NCI-H446 (cell line): Measurements from ENCODE around the gene TMPRSS11F.
"Not testable (repeated sequence)": the region's sequence is repeated elsewhere in the genome, so short reads cannot be mapped to it uniquely, and the experiment has no call there.

ENCODE experiments used
- DNase-seq, 2 experiments: peaks; one replicate each; lab custom pipeline; 2025; lab: John Stamatoyannopoulos, UW

TMPRSS11F gene

DNA sequence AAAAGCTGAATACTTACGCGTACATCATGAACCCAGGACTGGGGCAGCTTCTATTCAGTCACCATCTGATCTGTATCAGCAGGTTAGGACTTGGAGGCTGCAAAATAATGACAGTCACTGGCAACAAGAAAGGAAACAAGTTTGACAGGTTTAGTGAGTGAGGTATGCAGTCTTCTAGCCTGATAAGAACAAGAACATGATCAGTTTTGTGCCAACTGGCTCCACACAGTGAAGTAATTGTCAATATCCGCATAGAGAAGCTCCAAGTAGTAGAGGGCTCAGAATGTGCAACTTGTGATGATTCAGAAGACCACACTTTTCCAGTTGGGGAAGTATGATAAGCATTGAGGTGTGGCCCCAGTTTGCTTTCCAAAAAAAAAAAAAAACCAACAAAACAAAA, at the start of gene TMPRSS11F:
TMPRSS11F (minus strand) TSS at position 77 of the 400 bp plus-strand sequence; CDS start at position 28, 49 bp downstream.
- DNase-seq: no peak

DNA sequence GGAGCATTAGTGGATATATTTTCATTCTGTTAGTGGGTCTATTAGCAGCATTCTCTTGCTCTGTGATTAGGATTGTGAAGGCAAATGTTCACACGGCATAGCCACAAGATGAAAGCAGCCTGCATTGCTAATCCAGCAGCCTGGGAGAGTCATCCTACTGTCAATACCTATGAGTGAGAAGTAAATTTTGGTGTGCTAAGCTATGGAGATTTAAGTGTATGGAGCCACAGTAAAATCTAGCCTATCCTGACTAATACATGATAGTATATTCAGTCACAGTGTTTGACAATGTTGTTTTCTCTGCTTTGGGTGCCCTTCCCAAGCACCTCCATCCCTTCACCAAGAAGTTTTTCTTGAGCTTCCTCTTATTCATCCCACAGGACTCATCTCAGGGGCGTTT, 47.2 kb upstream of the TMPRSS11F start:
- DNase-seq: no peak

GRCh38 chr4:68176500-68176899, 46.8 kb upstream of the TMPRSS11F start:
- DNase-seq: no peak

GRCh38 chr4:68175562-68176155, 46.0 kb upstream of the TMPRSS11F start:
- DNase-seq: peak; percentile 15 to 50

GRCh38 chr4:68174389-68174788, 44.7 kb upstream of the TMPRSS11F start:
- DNase-seq: not testable (repeated sequence)

GRCh38 chr4:68172147-68172546, 42.5 kb upstream of the TMPRSS11F start:
- not testable (repeated sequence) for DNase-seq

GRCh38 chr4:68167706-68168105, 38.0 kb upstream of the TMPRSS11F start:
- peak in 1 of 2 experiments; percentile 30 for DNase-seq

- no peak for DNase-seq
Measured at GRCh38 chr4:68167166-68167565, 37.5 kb upstream of the TMPRSS11F start.

- no peak for DNase-seq
Measured at GRCh38 chr4:68163754-68164153, 34.1 kb upstream of the TMPRSS11F start.

DNA sequence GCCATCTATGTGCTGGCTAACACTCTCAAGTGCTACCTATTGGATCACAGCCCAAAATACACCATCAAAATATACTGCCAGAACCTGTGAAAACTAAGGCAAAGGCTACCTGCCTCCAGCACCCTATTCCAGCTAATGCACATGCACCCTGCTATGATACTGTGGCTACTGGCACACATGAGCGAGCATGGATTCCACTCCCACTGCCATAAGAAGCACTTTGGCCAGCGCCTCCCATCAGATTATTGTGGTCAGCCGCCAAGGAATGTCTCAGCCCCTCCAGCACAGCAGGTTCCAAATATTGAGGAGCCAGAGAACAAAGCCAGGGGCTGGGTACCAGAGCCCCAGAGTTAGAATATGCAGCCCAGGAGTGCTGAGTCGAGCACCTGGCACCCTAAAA, 32.5 kb upstream of the TMPRSS11F start:
- DNase-seq: no peak

- no peak for DNase-seq
Measured at GRCh38 chr4:68152411-68152810, 22.7 kb upstream of the TMPRSS11F start.

DNA sequence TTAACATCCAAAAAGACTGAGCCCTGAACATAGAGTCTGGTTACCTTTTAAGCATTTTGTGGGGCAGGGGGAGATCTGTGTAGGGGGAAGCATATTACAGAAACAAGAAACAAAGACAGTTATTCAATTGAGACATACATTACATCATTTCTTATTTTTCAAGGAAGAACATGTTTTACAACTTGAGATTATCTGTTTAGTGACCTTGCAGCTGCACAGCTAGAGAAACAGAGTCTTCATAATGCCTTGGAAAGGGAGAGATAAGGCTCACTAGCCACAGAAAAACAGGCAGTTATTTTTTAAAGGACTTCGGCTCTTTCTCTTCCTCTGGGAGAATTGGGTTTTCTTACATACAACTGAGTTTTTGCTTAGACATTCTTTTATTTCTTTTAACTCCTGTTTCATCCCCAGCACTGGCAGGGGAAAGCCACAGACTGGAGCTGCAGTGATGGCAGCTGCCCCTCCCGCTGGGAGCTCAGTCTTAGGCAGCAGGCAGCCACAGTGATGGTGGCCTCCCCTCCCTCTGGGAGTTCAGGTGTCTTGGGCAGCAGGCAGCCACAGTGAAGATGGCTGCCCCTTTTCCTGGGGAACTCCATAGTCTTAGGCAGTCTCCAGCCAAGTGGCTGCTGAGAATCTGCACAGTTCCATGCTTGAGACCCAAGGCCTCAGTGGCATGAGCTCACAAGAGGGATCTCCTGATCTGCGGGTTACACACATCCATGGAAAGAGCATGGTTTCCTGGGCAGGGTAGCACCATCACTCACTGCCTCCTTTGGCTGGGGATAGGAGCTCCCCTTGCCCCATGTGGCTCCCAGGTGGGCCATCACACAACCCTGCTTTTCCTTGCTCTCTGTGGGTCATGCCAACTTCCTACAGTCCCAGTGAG, 19.4 kb upstream of the TMPRSS11F start:
- no peak for DNase-seq

- no peak for DNase-seq
Measured at GRCh38 chr4:68147079-68147478, 17.4 kb upstream of the TMPRSS11F start.

DNA sequence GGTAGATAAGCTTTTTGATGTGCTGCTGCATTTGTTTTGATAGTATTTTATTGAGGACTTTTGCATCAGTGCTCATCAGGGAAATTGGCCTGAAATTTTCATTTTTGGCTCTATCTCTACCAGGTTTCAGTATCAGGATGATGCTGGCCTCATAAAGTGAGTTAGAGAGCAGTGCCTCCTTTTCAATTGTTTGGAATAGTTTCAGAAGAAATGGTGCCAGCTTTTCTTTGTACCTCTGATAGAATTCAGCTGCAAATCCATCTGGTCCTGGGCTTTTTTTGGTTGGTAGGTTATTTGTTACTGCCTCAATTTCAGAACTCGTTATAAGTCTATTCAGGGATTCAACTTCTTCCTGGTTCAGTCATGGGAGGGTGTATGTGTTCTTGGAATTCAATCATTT, 15.6 kb upstream of the TMPRSS11F start:
- DNase-seq: no peak

GRCh38 chr4:68141852-68142251, 12.2 kb upstream of the TMPRSS11F start:
- no peak for DNase-seq

- DNase-seq: no peak
Measured at GRCh38 chr4:68132342-68132741, 2.7 kb upstream of the TMPRSS11F start.

DNA sequence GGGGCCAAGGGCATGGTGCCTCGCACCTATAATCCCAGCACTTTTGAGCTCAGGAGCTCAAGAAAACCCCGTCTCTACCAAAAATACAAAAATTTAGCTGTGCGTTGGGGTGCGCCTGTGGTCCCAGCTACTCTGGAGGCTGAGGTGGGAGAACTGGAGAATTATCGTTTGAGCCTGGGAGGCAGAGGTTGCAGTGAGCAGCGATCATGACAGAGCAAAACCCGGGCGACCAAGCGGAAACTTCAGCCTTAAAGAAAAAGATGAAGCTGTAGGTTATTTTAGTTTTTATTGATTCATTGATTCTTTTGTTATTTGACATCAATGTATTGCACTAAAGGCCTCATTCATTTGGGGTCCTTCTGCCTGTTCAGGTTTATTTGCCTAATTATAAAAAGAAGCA, 5.4 kb downstream of the TMPRSS11F start:
- no peak for DNase-seq

DNA sequence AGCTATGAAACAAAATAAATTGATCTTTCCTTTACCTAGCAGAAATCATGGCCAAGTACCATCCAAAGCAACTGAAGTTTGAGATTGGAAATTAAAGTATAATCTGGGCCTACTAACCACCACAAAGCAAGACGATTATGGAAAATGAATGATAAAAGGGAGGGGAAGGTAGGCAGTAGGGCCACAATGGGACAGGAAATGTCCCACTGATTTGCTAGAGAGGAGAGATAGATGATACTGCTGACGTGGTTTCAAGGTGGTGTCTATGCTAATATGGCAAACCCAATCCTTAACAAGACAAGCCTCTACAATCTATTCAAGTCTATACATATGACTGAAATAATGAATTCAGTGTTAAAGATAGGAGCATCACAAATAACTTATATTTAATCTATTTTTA, 6.1 kb downstream of the TMPRSS11F start:
- DNase-seq: no peak

GRCh38 chr4:68119921-68120320, 9.7 kb downstream of the TMPRSS11F start:
- no peak for DNase-seq

DNA sequence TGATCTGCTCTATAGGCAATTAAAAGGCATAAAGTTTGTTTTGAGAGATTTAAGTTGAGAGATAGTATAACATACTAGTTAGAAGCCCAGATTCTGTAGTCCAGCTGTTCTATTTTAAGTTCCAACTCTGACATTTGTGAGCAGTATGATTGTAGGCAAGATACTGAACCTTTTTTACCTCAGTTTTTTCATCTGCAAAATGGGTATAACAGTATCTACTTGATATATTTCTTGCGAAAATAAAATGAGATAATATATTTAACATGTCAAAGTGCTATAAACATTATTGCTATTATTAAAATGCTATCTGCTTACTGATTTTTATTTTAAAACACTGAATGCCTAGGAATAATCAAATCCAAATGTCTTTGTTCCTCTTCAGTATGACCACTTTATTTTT, 19.2 kb downstream of the TMPRSS11F start:
- DNase-seq: no peak

DNA sequence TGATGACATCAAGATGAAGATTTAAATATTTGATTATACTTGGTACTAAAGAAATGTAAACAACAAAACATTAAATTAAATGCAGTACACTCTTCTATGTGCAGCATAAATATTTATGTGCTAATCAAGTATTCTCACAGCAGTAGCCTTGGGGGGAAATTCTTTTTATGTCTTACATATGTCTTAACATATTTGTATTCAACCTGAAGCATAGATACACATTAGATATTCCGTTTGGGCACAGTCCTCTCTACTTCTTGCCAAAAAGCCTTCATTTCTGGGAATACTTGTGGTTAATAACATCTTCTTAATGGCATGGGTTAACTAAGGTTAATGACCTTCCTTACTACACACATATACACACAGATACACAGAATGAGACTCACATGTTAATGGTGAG, 19.8 kb downstream of the TMPRSS11F start:
- DNase-seq: no peak

DNA sequence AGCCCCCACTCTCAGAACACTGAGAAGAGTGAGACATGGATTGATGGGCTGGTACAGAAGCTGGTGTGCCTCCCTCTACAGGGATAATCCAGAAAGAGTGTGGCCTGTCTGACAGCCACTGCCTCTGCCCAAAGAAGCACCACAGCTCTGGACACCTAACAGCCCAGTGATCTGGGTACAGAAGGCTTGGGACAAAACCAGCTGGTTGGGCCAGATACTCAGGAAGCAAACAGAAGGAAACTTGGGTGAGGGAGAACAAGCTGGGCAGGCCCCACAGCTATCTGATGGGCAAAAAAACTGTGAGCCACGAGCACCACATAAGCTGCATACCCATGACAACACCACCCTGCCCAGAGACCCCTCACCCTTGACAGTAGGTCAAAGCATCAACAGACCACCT, 46.9 kb downstream of the TMPRSS11F start:
- no peak for DNase-seq

GRCh38 chr4:68079928-68080327, 49.7 kb downstream of the TMPRSS11F start:
- DNase-seq: no peak
